ENCODE results near the gene PCBP3. TPM values are rescaled to one million over a fixed set of nuclear protein-coding genes. Genes with fewer than 3 reads are reported as not detected.

The PCBP3 gene
- polyA plus RNA-seq, 3 donors: 1.1 to 1.7 (median 1.4) TPM

DNA sequence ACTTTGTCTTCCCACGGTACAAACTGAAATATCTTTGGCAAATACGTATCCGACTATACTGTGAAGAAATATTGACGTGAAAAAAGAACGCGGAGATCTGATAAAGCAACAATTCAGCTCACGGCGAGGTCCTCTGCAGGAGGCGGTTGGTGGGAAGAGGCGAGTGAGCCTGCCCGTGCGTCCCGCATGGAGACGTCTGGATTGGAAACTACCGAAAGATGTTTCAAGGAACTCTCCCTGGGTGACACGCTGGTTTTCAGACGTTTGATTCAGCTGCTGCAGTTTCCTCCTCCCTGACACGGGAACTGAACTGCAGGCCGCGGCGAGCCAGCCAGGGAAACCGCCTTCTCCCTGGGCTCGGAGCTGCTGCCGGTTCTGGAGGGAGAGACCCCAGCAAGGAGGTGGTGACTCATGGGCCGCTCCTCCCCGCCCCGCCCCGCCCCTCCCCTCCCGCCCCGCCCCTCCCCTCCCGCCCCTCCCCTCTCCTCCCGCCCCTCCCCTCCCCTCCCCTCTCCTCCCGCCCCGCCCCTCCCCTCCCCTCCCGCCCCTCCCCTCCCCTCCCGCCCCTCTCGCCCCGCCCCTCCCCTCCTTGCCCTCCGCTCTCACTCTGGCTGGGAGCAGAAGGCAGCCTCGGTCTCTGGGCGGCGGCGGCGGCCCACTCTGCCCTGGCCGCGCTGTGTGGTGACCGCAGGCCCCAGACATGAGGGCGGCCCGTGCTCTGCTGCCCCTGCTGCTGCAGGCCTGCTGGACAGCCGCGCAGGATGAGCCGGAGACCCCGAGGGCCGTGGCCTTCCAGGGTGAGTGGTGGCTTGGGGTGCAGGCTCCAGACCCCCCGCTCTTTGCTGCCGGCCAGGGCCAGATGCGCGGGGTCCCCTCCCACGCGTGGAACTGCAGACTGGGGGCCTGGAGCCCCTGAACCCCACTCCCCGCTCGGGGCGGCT is 337.9 kb downstream of the PCBP3 start, which contains the start of gene COL6A1:
COL6A1 (plus strand) TSS at position 620 of the 941 bp plus-strand sequence; CDS start at position 701, 81 bp downstream.
- no peak for DNase-seq (ENCODE audit: low read depth in 3 of 3, low spot score in 2 of 3)

DNA sequence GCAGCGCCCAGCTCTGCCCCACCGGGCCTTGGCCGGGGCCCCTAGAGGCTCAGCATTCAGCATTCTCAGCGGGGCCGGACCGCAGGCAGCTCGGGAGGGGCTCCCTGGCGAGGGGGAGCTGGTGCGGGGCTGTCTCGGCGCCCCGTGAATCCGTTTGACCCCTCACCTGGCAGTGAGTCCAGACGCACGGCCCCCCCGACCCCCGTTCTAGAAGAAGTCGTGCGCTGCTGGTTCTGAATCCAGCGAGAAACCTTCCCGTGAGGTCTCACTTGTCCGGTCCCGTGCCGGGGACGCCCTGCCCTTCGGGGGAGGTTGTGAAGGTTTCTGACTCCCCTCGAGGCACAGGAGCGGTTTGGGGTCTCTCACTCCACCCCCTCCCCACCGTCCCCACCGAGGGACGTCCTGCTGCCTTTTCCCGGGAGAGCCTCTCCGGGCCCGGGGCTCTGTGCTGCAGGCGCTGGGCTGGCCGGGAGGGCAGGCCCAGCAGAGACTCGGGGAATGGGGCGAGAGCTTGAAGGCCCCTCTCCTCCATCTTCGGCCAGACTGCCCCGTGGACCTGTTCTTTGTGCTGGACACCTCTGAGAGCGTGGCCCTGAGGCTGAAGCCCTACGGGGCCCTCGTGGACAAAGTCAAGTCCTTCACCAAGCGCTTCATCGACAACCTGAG is 338.7 kb downstream of the PCBP3 start:
- DNase-seq (ENCODE audit: low read depth in 3 of 3, low spot score in 2 of 3): no peak

DNA sequence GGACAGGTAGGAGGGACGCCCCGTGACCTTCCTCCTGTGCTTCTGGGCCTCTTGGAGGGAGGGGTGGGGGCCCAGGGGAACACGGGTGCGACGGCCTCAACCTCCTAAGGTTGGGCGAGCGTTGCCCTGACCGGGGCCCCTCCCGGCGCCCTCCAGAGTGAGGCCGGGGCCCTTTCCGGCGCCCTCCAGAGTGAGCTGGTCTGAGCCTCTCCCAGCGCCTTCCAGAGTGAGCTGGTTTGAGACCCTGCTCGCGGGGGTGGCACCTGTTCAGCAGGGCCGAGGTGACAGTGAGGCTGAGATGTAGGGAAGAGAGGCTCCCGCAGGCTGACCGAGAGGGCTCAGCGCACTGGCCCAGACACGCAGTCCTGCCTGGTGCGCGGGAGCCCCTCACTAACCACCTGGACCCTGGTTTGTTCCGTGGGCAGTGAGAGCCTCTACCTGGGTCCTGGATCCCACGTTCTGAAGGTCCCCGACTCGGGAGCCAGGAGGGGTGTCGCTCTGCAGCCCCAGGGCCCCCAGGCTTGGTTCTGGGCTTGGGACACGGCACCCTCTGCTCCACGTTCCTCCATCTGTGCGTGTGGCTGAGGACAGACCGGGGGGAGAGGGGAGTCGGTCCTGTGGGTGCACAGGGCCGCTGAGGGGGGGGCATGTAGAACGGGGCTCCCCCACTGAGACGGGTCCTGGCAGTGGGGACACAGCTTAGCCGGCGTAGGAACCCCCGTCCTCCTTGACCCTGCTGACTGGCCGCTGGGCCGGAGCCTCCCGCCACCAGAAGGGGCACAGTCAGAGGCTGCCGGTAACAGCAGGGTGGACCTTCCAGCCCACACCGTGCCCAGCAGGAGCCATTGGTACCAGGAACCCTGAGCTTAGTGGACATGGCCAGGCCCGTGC is 339.5 kb downstream of the PCBP3 start:
- no peak for DNase-seq (ENCODE audit: low read depth in 3 of 3, low spot score in 2 of 3)

DNA sequence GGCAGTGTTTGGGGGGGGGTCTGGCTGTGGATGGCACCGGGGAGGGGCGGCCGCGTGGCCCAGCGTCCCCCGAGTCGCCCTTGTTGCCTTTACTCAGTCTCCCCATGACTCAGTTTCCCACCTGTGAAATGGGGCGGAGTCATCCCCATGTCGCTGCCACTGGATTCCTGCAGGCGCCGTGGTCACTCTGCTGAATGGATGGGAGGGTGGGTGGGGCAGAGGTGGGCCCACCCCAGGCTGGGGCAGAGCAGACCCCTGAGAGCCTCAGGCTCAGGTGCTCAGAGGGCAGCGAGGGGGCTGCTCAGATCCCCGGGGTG is 340.1 kb downstream of the PCBP3 start:
- DNase-seq (ENCODE audit: low read depth in 3 of 3, low spot score in 2 of 3): no peak

DNA sequence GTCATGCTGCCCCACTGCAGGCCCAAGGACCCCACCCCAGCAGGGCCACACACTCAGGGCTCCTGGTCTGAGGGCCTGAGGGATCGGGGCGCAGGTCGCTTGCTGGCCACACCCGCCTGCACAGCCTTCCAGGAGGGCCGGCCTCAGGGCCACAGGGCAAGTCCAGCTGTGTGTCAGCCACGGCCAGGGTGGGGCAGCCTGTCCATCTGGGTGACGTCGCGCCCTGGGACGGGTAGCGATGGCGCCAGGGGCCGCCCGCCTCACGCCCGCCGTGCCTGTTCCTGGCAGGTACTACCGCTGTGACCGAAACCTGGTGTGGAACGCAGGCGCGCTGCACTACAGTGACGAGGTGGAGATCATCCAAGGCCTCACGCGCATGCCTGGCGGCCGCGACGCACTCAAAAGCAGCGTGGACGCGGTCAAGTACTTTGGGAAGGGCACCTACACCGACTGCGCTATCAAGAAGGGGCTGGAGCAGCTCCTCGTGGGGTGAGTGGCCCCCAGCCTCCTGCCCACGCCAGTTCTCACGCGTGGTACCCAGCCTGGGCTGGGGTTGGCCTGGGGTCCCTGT is 340.5 kb downstream of the PCBP3 start:
- DNase-seq (ENCODE audit: low read depth in 3 of 3, low spot score in 2 of 3): no peak

DNA sequence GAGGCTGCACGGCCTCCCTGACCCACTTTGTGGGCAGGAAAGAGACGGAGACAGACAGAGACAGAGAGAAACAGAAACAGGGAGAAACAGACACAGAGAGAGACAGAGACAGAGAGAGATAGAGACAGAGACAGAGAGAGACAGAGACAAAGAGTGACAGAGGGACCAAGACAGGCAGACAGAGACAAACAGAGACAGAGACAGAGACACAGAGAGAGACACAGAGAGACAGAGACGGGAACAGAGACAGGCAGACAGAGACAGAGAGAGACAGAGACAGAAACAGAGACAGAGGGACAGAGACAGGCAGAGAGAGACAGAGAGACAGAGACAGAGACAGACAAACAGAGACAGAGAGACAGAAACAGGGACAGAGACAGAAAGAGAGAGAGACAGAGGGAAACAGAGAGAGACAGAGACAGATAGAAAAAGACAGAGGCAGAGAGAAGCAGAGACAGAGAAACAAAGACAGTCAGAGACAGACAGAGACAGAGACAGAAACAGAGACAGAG is 341.1 kb downstream of the PCBP3 start:
- no peak for DNase-seq (ENCODE audit: low read depth in 3 of 3, low spot score in 2 of 3)

DNA sequence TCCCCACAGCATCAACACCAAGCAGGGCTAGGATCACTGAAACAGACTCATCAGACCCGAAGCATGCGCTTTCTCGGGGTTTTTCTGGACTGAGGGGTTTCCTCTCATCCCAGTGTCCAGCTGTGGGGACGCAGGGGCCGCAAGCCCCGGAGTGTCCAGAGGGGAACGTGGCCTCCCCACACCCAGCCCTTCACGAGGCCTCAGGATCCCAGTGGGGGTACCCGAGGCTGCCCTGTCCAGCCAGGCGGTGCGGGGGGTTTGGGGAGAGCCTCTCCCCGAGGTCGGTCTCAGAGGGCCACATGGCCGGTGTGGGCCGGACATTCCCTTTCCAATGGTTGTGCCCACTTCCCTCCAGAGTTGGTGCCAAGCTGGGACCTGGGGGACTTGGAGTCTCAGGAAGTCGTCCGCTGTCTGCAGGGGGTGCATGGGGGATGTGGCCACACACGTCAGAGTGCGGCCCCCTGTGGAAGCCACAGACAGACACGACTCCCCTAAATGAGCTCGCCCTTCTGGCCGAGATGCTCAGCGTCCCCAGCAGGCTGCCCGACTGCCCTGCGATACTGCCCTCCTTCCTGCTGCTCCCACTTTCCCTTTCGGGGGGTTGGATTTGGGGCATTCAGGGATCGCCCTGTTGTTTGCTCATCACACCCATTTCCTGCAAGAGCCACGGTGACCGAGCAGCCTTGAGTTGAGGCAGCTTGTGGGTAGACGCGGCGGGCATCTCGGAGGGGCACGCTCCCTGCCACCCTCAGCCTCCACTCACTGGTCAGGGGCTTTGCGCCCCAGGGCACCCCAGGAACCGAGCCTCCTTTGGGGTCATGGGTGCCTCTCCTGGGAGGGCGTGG is 342.2 kb downstream of the PCBP3 start:
- DNase-seq (ENCODE audit: low read depth in 3 of 3, low spot score in 2 of 3): no peak

DNA sequence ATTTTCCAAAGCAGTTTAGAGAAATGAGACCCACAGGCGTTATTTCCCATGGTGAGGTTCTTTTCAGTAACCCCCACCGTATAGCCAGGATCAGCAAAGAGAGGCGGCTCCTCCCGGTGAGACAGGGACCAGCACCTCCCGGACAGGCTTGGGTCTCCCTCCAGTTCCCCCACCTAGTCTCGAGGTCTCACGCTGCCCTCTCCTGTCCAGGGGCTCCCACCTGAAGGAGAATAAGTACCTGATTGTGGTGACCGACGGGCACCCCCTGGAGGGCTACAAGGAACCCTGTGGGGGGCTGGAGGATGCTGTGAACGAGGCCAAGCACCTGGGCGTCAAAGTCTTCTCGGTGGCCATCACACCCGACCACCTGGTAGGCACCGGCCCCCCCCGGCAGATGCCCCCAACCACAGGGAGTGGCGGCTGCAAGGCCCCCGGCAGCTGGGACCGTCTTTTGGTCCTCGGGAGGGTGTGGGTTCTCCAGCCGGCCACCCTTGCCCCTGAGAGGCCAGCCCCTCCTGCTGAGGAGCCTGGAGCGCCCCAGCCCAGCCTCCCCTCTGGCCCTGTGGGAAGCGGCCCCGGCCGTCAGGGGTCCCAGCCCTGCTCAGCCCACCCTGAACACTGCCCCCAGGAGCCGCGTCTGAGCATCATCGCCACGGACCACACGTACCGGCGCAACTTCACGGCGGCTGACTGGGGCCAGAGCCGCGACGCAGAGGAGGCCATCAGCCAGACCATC is 343.0 kb downstream of the PCBP3 start:
- DNase-seq (ENCODE audit: low read depth in 3 of 3, low spot score in 2 of 3): no peak

DNA sequence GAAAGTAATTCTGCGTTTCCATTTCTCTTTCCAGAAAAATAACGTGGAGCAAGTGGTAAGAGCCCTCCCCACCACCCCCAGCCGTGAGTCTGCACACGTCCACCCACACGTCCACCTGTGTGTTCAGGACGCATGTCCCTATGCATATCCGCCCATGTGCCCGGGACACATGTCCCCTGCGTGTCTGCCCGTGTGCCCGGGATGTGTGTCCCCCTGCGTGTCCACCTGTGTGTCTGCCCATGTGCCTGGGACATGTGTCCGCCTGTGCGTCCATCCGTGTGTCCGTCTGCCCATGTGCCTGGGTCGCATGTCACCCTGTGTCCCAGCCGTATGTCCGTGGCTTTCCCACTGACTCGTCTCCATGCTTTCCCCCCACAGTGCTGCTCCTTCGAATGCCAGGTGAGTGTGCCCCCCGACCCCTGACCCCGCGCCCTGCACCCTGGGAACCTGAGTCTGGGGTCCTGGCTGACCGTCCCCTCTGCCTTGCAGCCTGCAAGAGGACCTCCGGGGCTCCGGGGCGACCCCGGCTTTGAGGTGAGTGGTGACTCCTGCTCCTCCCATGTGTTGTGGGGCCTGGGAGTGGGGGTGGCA is 343.7 kb downstream of the PCBP3 start:
- DNase-seq (ENCODE audit: low read depth in 3 of 3, low spot score in 2 of 3): no peak

DNA sequence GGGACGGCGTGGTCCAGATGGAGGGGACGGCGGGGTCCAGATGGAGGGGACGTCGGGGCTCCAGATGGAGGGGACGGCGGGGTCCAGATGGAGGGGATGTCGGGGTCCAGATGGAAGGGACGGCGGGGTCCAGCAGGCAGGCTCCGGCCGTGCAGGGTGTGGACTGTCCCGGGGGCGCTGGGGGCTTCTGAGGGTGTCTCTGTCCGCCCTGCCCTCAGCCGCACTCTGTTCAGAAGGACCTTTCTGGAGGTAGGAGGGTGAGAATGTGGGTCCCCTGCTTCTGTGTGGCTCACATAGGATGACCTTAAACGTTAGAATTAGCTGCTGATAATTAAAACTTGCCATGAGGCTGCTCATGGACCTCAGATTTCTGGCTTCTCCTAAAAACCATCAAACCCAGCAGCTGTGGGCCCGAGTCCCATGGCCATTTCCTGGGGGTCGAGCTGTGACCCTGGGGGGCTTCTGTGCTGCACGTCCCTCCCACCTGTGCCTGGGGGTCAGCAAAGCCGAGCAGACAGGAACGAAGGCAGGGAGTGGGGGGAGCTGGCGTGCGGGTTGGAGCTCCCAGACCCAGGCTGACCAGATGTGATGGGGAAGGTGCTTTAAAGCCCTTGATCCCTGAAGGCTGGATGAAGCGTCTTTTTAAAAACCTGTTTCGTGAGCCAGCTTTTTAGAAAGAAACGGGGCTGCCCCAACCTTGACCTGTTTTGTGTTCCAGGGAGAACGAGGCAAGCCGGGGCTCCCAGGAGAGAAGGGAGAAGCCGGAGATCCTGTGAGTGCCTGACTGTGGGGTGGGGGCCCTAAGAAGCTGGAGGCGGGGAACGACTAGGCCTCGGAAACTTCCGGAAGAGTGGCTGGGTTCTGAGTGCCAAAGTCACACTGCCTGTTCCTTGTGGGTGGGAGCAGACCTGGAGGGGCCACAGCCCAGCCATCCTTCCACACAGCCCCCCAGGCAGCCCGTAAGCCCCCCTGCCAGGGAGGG is 345.1 kb downstream of the PCBP3 start:
- DNase-seq (ENCODE audit: low read depth in 3 of 3, low spot score in 2 of 3): no peak

DNA sequence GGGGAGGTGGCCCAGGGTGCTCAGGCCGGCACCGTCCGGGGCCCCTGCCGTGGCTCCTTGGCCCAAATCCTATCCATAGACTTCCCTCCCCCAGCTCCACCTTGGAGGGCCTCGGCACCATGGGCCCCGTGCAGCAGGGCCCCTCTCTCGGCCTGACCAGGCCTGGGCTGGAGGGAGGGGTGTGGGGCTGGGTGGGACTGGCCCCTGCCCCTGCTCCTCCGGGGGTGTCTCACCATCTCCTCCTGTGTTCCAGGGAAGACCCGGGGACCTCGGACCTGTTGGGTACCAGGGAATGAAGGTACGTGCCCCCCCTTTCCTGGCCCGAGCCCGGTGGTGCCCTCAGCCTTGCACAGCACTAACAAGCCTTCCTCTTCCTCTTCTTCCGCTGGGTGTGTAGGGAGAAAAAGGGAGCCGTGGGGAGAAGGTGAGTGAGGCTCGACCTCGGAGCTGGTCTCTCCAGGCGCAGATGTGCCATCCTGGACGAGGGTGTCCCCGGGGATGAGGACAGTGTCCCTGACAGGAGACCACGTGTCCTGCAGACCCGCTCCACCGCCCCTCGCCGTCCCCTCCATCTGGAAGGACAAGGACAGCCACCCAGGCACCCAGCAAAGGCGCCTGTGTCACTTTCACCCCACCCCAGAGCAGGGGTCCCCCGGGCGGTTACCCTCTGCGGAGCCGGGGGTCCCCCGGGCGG is 346.0 kb downstream of the PCBP3 start:
- no peak for DNase-seq (ENCODE audit: low read depth in 3 of 3, low spot score in 2 of 3)

DNA sequence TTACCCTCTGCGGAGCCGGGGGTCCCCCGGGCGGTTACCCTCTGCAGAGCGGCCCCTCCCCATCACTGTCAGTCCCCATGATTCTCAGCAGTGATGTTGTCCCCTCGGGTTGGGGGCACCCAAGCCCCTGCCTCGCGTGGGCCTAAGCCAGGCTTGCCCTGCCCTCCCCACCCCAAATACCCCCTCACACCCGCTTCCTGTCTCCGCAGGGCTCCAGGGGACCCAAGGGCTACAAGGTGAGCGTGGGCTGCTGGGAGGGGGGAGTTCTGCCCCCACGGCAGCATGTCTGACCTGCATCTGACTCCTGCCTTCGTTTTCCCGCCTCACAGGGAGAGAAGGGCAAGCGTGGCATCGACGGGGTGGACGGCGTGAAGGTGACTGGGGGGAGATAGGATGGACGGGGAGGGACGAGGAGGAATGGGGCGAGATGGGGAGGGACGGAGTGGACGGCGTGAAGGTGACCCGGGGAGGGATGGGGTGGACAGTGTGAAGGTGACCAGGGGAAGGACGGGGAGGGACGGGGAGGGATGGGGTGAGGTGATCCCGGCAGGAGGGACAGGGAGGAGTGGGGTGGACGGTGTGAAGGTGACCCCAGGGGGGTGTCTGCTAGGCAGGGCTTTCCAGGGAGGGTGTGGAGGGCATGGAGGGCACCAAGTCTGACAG is 346.7 kb downstream of the PCBP3 start:
- no peak for DNase-seq (ENCODE audit: low read depth in 3 of 3, low spot score in 2 of 3)

DNA sequence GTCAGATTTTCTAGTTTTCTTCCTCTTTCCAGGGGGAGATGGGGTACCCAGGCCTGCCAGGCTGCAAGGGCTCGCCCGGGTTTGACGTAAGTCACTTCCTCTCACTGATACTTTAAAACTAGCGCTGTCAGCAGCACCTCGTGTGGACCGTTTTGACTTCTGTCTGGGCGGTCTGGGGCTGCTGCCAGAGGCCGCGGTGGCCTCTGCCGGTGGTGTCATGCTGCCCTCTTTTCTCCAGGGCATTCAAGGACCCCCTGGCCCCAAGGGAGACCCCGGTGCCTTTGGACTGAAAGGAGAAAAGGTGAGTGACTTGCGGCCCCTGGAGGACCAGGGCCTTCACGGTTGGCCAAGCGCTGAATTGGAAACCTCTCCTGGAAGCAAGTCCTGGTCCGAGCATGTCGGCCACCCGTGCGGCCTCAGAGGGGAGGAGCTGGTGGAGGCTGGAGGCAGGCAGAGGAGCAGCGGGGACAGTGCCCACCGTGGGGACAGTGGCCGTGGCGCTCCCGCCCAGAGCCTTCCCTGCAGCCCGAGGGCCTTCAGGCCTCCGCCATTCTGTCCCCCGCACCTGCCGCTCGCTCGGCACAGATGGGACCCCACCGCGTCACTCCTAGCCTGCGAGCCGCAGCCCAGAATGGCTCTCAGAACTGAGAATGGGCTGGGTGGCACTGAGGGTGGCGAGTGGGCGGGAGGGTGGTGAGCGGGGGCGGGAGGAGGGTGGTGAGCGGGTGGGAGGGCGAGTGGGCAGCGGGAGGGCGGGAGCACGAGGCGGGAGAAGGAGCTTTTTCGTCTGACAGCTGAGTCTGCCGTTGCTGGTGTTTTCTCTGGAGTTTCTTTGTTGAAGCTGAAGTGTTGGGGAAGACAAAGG is 347.4 kb downstream of the PCBP3 start:
- no peak for DNase-seq (ENCODE audit: low read depth in 3 of 3, low spot score in 2 of 3)

DNA sequence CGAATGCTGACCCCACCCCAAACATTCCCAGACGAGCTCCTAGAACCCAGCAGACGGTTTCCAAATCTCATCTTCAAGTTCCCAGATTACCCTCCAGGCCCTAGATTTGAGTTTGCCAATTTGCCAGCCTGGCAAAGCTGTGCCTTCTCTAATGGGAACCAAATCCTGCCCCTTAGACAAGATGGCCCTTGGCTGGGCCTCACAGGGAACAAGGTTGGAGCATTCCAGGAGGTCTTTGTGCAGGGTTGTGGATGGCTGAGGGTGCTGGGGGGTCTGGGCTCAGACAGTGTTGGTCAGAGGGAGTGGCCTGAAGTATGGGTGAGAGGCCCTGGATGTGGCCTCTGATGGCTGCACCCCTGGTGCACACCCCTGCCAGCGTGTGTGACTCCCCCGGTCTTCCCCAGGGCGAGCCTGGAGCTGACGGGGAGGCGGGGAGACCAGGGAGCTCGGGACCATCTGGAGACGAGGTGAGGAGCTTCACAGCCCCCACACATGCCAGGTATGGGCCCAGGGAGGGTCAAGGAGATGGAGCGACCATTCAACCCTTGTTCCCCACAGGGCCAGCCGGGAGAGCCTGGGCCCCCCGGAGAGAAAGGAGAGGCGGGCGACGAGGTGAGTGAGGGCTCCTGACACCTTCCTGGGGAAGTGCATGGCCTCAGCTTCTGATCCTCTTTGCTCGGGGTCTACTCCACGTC is 348.2 kb downstream of the PCBP3 start:
- no peak for DNase-seq (ENCODE audit: low read depth in 3 of 3, low spot score in 2 of 3)

Data from right renal cortex interstitium (tissue), 3 donors.